HG03342 (cell line): ENCODE measurements around the gene MMUT.
A peak's percentile ranks its signal among the peaks of the same experiment; 100 is the strongest.
"Not testable (repeated sequence)": the region's sequence is repeated elsewhere in the genome, so short reads cannot be mapped to it uniquely, and the experiment has no call there.

Experiments used
- ATAC-seq: cut with Tn5 transposase; IDR thresholded peaks from one replicate; pipeline ENCODE4 v1.9.1; 2021; ENCODE audit warnings: mild to moderate bottlenecking, moderate library complexity; ENCODE audit not compliant: unreplicated experiment

MMUT gene

GRCh38 chr6:49462927-49463611 lies at the start of gene MMUT, which contains the start of gene CENPQ:
Gene MMUT, minus strand, starts transcription at chr6:49463253. Its CDS starts 3,787 bp downstream, at chr6:49459466.
Gene CENPQ, plus strand, starts transcription at chr6:49463370. Its CDS starts 6,807 bp downstream, at chr6:49470177.
- peak; percentile 99 for ATAC-seq

- ATAC-seq = no peak
Measured at GRCh38 chr6:49509342-49509741, 46.3 kb upstream of the MMUT start.

GRCh38 chr6:49506569-49507111 lies 43.6 kb upstream of the MMUT start:
- no peak for ATAC-seq

GRCh38 chr6:49504666-49505065 lies 41.6 kb upstream of the MMUT start:
- ATAC-seq = no peak

- no peak for ATAC-seq
Measured at GRCh38 chr6:49499623-49500022, 36.6 kb upstream of the MMUT start, which contains the start of gene GLYATL3. Gene GLYATL3, plus strand, starts transcription at chr6:49499923. Its CDS starts 12,068 bp downstream, at chr6:49511991.

GRCh38 chr6:49499126-49499525 lies 36.1 kb upstream of the MMUT start:
- ATAC-seq = no peak

- ATAC-seq = no peak
Measured at GRCh38 chr6:49497304-49497703, 34.3 kb upstream of the MMUT start.

GRCh38 chr6:49490633-49491032 lies 27.6 kb upstream of the MMUT start:
- no peak for ATAC-seq

- ATAC-seq = not testable (repeated sequence)
Measured at GRCh38 chr6:49483380-49483779, 20.3 kb upstream of the MMUT start.

GRCh38 chr6:49481846-49482245 lies 18.8 kb upstream of the MMUT start:
- ATAC-seq = not testable (repeated sequence)

- no peak for ATAC-seq
Measured at GRCh38 chr6:49479308-49479970, 16.4 kb upstream of the MMUT start.

- not testable (repeated sequence) for ATAC-seq
Measured at GRCh38 chr6:49476564-49476963, 13.5 kb upstream of the MMUT start.

GRCh38 chr6:49468042-49468441 lies 5.0 kb upstream of the MMUT start:
- ATAC-seq = no peak

GRCh38 chr6:49464691-49465090 lies 1.6 kb upstream of the MMUT start:
- no peak for ATAC-seq

- ATAC-seq = peak; percentile 4
Measured at GRCh38 chr6:49463612-49463967, 537 bp upstream of the MMUT start.

GRCh38 chr6:49462599-49462926 lies 490 bp downstream of the MMUT start:
- ATAC-seq = peak; percentile 2

- ATAC-seq = no peak
Measured at GRCh38 chr6:49462071-49462470, 982 bp downstream of the MMUT start.

- ATAC-seq = no peak
Measured at GRCh38 chr6:49457771-49458170, 5.3 kb downstream of the MMUT start.

GRCh38 chr6:49454787-49455709 lies 8.0 kb downstream of the MMUT start:
- ATAC-seq = peak; percentile 68

GRCh38 chr6:49453221-49453620 lies 9.8 kb downstream of the MMUT start:
- ATAC-seq = no peak

GRCh38 chr6:49430866-49431265 lies 32.2 kb downstream of the MMUT start:
- no peak for ATAC-seq
